K562 (cell line): ENCODE results near the gene LMOD1. TPM values are rescaled to one million over a fixed set of nuclear protein-coding genes. Genes with fewer than 3 reads are reported as not detected.

ENCODE experiments used
- BACH1 ChIP-seq: fragments of 200-800 bp; sonication (Bioruptor generic); IDR thresholded peaks from 2 replicates; pipeline ENCODE4 v1.6.1; 2016; ENCODE audit warnings: missing genetic modification characterization, missing compliant biosample characterization
- BCOR ChIP-seq: fragments of 450-650 bp; IDR thresholded peaks from 2 replicates; pipeline ENCODE4 v1.6.1; 2016
- CREB1 ChIP-seq, 2 experiments: sonication (generic) in 1 of 2; formaldehyde crosslinking in 1 of 2; IDR thresholded peaks; 2 replicates each; pipeline versions ENCODE4 v1.6.1 to v1.8.0; 2012 to 2022; ENCODE audit warnings: inconsistent platforms in 1 of 2, mild to moderate bottlenecking in 1 of 2, missing genetic modification reagents in 1 of 2, moderate library complexity in 1 of 2
- JUND ChIP-seq, 2 experiments: IDR thresholded peaks; 2 replicates in 1 of 2; 3 replicates in 1 of 2; pipeline ENCODE4 v1.6.1; 2011; ENCODE audit warnings: borderline replicate concordance in 2 of 2, low read depth in 2 of 2, low read length in 2 of 2, improper control_type of control experiment in 1 of 2, missing biosample characterization in 1 of 2, missing genetic modification characterization in 1 of 2, missing genetic modification reagents in 1 of 2
- MTA3 ChIP-seq: fragments of 450-650 bp; formaldehyde crosslinking; IDR thresholded peaks from 2 replicates; pipeline ENCODE4 v1.6.1; 2017; ENCODE audit warnings: mild to moderate bottlenecking, borderline replicate concordance
- POLR2AphosphoS2 ChIP-seq: IDR thresholded peaks from 2 replicates; pipeline ENCODE4 v1.6.1; 2012; ENCODE audit warnings: low read length, improper control_type of control experiment
- ZNF140 ChIP-seq: fragments of 250-450 bp; sonication (Bioruptor Pico); IDR thresholded peaks from 2 replicates; pipeline ENCODE4 v1.8.0; 2021; ENCODE audit warnings: moderate library complexity, mild to moderate bottlenecking, inconsistent platforms
- ZNF24 ChIP-seq: fragments of 450-650 bp; IDR thresholded peaks from 2 replicates; pipeline ENCODE4 v1.6.1; 2016
- polyA plus RNA-seq, 8 experiments: library from polyadenylated mRNA; depleted of rRNA in 4 of 8; stranded (reverse) in 5 of 8; unstranded in 3 of 8; fragments of >200 nt; fragmentation: Nextera tagmentation in 2 of 8; fragmentation: Illumina TruSeq in 1 of 8; extraction: Ambion mirVana in 2 of 8; extraction: Trizol in 1 of 8; gene quantifications; 2 replicates each; pipeline versions ENCODE4 v1.2.1 to v1.2.3, GENCODE V29; 2011 to 2014; ENCODE audit warnings: inconsistent platforms in 1 of 8, missing spikeins in 1 of 8
- total RNA-seq, 7 experiments: library from RNA; depleted of rRNA in 6 of 7; stranded (reverse); fragments of >200 nt in 6 of 7; fragmentation: Illumina TruSeq in 2 of 7; extraction: Trizol in 2 of 7; gene quantifications; 2 replicates each; pipeline versions ENCODE4 v1.2.1 to v1.2.3, GENCODE V29; 2011 to 2021; ENCODE audit warnings: low replicate concordance in 1 of 7
- TF ChIP-seq, protein P1 (sequence below): fragments of 450-650 bp; IDR thresholded peaks from 2 replicates; pipeline ENCODE4 v1.6.1; 2017; ENCODE audit warnings: antibody characterized with exemption, mild to moderate bottlenecking
- TF ChIP-seq, protein P2 (sequence below): fragments of 450-650 bp; formaldehyde crosslinking; conservative IDR thresholded peaks from 2 replicates; pipeline ENCODE4 v1.4.0; 2022; ENCODE audit warnings: mild to moderate bottlenecking, missing genetic modification characterization
- TF ChIP-seq, protein P3 (sequence below): IDR thresholded peaks from 3 replicates; pipeline ENCODE4 v1.6.1; 2011; ENCODE audit warnings: borderline replicate concordance, mild to moderate bottlenecking; ENCODE audit not compliant: insufficient read length, insufficient read depth

The LMOD1 gene
- total and polyA plus RNA-seq, 9 of the 15 experiments (the other 6 are each of a cell fraction or from before 2014, with no cell fraction given), result 0.03 to 0.54 (median 0.38) TPM; not detected in 1

DNA sequence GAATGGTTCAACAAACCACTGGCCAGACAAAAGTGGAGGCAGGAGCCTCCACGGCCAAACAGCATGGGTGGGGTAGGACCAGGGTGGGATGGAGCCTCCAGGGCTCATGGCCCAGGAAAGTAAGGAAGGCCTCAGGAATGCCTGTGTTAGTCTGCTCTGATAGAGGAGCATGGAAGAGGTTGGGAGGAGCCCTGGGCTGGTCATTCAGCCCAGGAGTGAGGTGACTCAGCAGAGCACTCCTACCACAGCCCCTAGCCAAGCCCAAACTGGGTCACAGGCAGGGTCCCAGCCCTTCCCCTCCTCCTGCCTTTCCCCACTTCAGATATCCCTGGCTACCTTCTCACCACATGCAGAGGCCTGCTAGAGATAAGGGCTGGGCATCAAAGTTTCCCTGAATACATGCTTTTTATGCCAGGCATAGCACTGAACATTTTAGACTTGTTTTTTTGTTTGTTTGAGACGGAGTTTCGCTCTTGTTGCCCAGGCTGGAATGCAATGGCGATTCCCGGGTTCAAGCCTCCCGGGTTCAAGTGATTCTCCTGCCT is 60.7 kb downstream of the LMOD1 start (continued):
- TF ChIP-seq, protein P1, sequence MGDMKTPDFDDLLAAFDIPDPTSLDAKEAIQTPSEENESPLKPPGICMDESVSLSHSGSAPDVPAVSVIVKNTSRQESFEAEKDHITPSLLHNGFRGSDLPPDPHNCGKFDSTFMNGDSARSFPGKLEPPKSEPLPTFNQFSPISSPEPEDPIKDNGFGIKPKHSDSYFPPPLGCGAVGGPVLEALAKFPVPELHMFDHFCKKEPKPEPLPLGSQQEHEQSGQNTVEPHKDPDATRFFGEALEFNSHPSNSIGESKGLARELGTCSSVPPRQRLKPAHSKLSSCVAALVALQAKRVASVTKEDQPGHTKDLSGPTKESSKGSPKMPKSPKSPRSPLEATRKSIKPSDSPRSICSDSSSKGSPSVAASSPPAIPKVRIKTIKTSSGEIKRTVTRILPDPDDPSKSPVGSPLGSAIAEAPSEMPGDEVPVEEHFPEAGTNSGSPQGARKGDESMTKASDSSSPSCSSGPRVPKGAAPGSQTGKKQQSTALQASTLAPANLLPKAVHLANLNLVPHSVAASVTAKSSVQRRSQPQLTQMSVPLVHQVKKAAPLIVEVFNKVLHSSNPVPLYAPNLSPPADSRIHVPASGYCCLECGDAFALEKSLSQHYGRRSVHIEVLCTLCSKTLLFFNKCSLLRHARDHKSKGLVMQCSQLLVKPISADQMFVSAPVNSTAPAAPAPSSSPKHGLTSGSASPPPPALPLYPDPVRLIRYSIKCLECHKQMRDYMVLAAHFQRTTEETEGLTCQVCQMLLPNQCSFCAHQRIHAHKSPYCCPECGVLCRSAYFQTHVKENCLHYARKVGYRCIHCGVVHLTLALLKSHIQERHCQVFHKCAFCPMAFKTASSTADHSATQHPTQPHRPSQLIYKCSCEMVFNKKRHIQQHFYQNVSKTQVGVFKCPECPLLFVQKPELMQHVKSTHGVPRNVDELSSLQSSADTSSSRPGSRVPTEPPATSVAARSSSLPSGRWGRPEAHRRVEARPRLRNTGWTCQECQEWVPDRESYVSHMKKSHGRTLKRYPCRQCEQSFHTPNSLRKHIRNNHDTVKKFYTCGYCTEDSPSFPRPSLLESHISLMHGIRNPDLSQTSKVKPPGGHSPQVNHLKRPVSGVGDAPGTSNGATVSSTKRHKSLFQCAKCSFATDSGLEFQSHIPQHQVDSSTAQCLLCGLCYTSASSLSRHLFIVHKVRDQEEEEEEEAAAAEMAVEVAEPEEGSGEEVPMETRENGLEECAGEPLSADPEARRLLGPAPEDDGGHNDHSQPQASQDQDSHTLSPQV, result peak; percentile 72
- TF ChIP-seq JUND (IDR thresholded peaks at IDR 0.05; ENCODE audit: borderline replicate concordance, low read depth, low read length) (peak; percentile 87), JUND (tag; IDR thresholded peaks at IDR 0.05; ENCODE audit: borderline replicate concordance, low read depth, low read length) (peak; percentile 70; the same call in 2 of the 3 replicates), ZNF140 (CRISPR knock-in tag) (no peak), BACH1 (tag) (peak; percentile 52; the same call in 1 of the 2 replicates), POLR2AphosphoS2 (no peak), MTA3 (peak; percentile 58; the same call in 1 of the 2 replicates), CREB1 (IDR thresholded peaks at IDR 0.05) (no peak), CREB1 (CRISPR knock-in tag; IDR thresholded peaks at IDR 0.05) (no peak), ZNF24 (no peak), BCOR (no peak)
- TF ChIP-seq, protein P2, sequence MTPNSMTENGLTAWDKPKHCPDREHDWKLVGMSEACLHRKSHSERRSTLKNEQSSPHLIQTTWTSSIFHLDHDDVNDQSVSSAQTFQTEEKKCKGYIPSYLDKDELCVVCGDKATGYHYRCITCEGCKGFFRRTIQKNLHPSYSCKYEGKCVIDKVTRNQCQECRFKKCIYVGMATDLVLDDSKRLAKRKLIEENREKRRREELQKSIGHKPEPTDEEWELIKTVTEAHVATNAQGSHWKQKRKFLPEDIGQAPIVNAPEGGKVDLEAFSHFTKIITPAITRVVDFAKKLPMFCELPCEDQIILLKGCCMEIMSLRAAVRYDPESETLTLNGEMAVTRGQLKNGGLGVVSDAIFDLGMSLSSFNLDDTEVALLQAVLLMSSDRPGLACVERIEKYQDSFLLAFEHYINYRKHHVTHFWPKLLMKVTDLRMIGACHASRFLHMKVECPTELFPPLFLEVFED, result 0 out of 2 replicates have a peak, but pooled peaks have one; percentile 52
- TF ChIP-seq, protein P3, sequence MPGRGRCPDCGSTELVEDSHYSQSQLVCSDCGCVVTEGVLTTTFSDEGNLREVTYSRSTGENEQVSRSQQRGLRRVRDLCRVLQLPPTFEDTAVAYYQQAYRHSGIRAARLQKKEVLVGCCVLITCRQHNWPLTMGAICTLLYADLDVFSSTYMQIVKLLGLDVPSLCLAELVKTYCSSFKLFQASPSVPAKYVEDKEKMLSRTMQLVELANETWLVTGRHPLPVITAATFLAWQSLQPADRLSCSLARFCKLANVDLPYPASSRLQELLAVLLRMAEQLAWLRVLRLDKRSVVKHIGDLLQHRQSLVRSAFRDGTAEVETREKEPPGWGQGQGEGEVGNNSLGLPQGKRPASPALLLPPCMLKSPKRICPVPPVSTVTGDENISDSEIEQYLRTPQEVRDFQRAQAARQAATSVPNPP, result no peak
